ENCODE measurements around the gene DIPK1A. TPM values are rescaled to one million over a fixed set of nuclear protein-coding genes. Genes with fewer than 3 reads are reported as not detected.

The DIPK1A gene
- total RNA-seq, 1 experiment from 2014 or later: 12.5 TPM

- DNase-seq (ENCODE audit: low read depth): no peak
Observed at GRCh38 chr1:92803140-92803887, 157.9 kb downstream of the DIPK1A start.

GRCh38 chr1:92797961-92798360, 163.3 kb downstream of the DIPK1A start:
- no peak for DNase-seq (ENCODE audit: low read depth)

GRCh38 chr1:92797297-92797696, 164.0 kb downstream of the DIPK1A start:
- no peak for DNase-seq (ENCODE audit: low read depth)

- DNase-seq (ENCODE audit: low read depth): no peak
Observed at GRCh38 chr1:92795166-92795565, 166.1 kb downstream of the DIPK1A start.

GRCh38 chr1:92792340-92792782, 168.9 kb downstream of the DIPK1A start:
- DNase-seq (ENCODE audit: low read depth): peak; percentile 35

Other genes with a start within 250 kb of the DIPK1A start
- 18.9 and 19.2 TPM in 2 replicates for gene EVI5, start 176.4 kb downstream of the DIPK1A start, total RNA-seq (2014; rRNA removed; shearing (Covaris generic))
- 2,479 and 2,594 TPM in 2 replicates for gene RPL5, start 129.4 kb downstream of the DIPK1A start, total RNA-seq (2014; rRNA removed; shearing (Covaris generic))
- 57.3 and 67.7 TPM in 2 replicates for gene MTF2, start 117.8 kb upstream of the DIPK1A start, total RNA-seq (2014; rRNA removed; shearing (Covaris generic))
- gene TMED5, start 219.0 kb upstream of the DIPK1A start, total RNA-seq (2014; rRNA removed; shearing (Covaris generic)): 91.5 and 110 TPM in 2 replicates
- 30.2 and 46.2 TPM in 2 replicates for gene CCDC18, start 219.3 kb upstream of the DIPK1A start, total RNA-seq (2014; rRNA removed; shearing (Covaris generic))

Measured in Daoy (cell line).